CD4-positive, alpha-beta T cell treated with Interleukin-15 for 4 hours (primary cell): ENCODE data around the gene WDR37.
A peak's percentile ranks its signal among the peaks of the same experiment; 100 is the strongest.

Experiments used
- DNase-seq: peaks from one replicate; pipeline ENCODE4 v3.0.0-alpha.2; 2020; ENCODE audit warnings: low spot score

The WDR37 gene

GRCh38 chr10:1128115-1128514 lies 71.9 kb downstream of the WDR37 start:
- DNase-seq: no peak

DNA sequence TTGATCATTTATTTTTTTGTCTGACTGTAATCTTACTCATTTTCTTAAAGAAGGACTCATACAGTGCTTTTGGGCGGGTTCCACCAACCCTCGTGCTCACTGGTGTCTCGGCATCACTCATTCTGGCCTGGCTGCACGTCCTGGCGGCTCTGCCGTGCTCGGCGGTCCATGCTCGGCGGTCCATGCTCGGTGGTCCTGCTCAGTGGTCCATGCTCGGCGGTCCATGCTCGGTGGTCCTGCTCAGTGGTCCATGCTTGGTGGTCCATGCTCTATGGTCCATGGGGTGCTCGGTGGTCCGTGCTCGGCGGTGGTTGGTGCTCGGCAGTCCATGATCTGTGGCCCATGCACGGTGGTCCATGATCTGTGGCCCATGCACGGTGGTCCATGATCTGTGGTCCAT lies 72.5 kb downstream of the WDR37 start:
- no peak for DNase-seq

- DNase-seq: no peak
These were observed 74.0 kb downstream of the WDR37 start for GRCh38 chr10:1130226-1130625.

- no peak for DNase-seq
These were observed 75.0 kb downstream of the WDR37 start for GRCh38 chr10:1130995-1131790.

GRCh38 chr10:1132584-1132983 lies 76.4 kb downstream of the WDR37 start:
- no peak for DNase-seq

DNA sequence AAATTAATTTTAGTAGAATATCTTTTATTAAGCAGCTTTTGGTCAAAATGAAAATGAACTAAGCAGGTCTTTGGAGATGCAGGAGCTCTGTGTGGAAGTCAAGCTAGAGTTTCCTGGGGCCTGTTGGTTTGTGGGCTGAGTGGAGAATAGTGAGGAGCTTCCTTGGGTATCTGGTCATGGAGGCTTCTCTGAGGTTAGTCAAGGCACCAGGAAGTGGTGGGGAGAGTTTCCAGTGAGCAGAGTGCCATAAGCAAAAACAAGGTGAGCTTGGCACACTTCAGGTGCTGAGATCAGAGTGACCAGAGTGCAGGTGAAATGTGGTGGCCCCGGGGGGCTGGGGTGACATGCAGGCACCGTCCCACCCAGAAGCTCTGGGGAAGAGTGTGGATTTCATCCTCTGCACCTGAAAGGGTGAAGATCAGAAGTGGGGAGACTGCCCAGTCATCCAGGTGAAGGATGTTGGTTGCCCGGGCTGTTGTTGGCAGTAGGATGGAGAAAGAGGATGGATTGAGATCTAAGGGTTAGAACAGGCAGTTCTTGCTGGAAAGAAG lies 77.4 kb downstream of the WDR37 start:
- no peak for DNase-seq

DNA sequence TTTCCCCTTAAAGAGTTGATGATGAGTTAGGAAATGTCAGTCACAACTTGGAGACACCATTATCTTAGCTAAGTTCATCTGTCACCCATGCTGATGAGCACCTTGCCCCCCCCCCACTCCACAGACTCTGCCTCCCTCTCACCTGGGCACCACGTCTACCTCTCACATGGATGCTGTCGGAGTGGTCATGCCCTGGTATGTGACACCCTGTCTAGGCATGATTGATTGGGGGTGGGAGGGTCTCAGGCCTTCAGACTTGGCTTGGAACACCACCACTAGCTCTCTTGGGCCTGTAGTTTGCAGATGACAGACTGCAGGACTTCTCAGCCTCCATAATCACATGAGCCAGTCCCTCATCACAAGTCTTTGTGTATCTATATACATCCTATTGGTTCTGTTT lies 78.0 kb downstream of the WDR37 start:
- no peak for DNase-seq

GRCh38 chr10:1136268-1136667 lies 80.1 kb downstream of the WDR37 start:
- no peak for DNase-seq

DNA sequence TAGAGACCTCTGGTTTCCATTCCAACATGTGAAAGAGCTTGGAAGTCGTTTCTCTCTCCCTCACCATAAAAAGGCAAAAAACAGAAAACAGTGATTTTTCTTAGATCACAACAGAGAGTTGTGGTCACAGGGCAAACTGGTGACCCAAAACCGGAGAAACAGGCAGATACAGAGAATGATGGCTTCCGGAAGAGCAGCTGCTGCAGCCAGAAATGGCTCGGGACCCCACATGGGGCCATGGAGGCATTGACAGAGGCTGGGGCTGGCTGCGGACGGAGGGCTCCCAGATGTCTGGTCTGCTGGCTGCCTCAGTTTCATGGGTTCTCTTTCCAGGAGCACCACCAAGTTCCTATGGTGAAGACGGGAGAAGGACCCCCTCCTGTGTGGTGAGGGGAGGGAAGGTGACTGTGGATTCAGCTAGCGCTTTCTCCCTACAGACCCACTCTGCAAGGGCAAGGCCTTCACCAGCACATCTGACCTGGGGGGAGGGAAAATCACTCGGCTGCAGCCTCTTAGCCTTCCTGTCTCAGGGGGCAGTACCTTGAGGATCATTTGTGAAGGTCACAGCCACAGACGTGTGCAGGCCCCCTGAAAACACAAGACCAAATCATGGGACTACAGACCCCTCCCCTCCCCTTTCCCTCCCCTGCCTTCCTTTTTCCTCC lies 81.4 kb downstream of the WDR37 start:
- no peak for DNase-seq

- no peak for DNase-seq
These were observed 82.3 kb downstream of the WDR37 start for GRCh38 chr10:1138529-1138928.

DNA sequence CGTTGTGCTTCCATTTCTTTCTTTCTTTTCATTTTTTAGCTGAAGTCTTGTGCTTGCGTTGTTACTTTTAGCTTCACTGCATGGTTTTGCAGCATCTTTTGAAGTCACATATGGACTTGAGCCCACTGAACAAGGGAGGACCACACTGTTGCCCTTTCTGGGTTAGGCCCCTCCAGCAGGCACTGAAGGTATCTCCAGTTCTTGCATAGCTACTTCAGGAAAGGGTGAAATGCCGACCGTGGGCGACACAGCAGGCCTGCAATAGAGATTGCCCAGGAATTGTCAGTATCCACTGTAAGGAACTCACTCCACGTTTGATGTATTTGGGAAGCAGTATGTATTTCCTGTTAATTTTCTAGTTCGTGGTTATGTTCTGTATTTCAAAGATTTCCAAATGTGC lies 85.1 kb downstream of the WDR37 start:
- no peak for DNase-seq

- no peak for DNase-seq
These were observed 85.5 kb downstream of the WDR37 start for GRCh38 chr10:1141701-1142100.

- peak; percentile 7 for DNase-seq
These were observed 86.4 kb downstream of the WDR37 start for GRCh38 chr10:1142596-1142995.

DNA sequence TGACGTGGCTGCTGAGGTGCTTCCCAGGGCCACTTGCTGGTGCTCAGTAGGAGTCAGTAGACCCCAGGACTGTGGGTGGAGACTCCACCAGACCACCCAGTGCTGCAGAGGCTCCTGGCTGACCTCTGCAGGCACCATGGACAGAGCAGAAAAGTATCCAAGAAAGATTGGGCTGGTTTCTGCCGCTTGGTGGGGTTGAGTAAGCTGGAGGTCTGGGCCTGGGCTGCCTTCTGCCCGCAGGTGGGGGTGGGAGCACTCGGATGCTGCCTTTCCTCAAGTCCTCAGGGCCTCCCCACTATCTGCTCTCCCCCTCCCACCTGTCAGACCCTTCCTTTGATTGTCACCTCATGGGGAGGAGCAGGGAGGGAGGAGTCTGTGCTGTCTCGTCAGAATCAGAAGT lies 91.6 kb downstream of the WDR37 start:
- no peak for DNase-seq

- DNase-seq: no peak
These were observed 92.8 kb downstream of the WDR37 start for GRCh38 chr10:1148855-1149605.

DNA sequence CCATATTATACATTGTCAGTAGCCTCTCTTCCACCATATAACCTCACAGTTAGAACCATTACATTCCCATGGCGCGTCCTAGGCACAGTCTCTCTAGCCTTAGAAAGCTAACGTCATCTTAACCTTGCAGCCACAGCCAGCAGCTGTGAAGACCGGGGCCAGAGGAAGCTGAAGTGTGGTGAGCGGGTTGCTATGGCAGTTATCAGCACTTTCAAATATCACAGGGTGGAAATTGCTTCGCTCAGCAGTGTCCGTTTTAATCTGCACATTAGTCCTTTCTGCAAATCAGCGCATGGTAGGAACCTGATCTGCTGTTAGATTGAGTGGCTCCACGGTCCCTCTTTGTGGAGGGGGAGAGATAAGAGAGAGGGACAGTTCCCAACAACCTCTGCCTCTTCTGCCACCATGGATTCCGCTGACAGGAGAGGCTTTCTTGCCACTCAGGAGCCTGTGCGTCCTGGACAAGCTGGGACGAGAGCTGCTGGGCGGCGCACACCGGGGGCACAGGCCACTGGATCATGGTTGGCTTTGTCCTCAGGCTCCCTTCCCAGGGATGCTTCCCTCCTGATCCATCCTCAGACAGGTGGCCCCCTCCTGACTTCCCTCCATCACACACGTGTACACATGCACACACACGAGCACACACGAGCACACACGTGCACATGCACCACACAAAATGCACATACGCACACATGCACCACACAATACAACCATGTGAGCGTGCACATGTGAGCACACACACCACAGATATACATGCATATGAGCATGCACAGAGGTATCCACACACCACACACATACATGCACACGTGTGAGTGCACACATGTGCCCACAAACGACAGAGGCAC lies 93.8 kb downstream of the WDR37 start:
- DNase-seq: peak; percentile 24

- no peak for DNase-seq
These were observed 94.4 kb downstream of the WDR37 start for GRCh38 chr10:1150638-1150955.

- DNase-seq: no peak
These were observed 95.2 kb downstream of the WDR37 start for GRCh38 chr10:1151076-1152033.

GRCh38 chr10:1152386-1153250 lies 96.4 kb downstream of the WDR37 start:
- no peak for DNase-seq

GRCh38 chr10:1153251-1153763 lies 97.1 kb downstream of the WDR37 start:
- DNase-seq: no peak
